ENCODE results near the gene ETV1.

DNA sequence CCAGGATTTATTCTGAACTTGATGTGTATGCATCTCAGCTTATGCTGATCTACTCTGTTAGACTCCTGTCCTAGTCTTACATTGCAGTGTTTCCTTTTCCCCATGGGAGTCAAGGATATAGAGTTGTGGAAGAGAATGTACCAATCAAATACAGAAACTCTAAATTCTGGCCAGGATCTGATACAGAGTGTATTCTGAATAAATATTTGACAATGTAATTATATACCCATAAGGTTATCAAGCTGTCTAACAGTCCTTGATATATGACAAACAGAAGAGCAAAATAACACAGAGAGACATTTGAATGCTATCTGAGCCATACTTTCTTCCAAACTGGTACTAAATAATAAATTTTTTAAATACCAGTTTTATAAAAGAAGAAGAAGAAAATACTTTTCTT is 116.8 kb downstream of the ETV1 start:
- TF ChIP-seq, protein P1, sequence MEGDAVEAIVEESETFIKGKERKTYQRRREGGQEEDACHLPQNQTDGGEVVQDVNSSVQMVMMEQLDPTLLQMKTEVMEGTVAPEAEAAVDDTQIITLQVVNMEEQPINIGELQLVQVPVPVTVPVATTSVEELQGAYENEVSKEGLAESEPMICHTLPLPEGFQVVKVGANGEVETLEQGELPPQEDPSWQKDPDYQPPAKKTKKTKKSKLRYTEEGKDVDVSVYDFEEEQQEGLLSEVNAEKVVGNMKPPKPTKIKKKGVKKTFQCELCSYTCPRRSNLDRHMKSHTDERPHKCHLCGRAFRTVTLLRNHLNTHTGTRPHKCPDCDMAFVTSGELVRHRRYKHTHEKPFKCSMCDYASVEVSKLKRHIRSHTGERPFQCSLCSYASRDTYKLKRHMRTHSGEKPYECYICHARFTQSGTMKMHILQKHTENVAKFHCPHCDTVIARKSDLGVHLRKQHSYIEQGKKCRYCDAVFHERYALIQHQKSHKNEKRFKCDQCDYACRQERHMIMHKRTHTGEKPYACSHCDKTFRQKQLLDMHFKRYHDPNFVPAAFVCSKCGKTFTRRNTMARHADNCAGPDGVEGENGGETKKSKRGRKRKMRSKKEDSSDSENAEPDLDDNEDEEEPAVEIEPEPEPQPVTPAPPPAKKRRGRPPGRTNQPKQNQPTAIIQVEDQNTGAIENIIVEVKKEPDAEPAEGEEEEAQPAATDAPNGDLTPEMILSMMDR (IDR thresholded peaks at IDR 0.05; ENCODE audit: low read depth, low read length, poor library complexity, severe bottlenecking) = no peak
- no peak for TF ChIP-seq EZH2phosphoT487 (IDR thresholded peaks at IDR 0.05; ENCODE audit: borderline replicate concordance, low read length)
